ENCODE data around the gene DMBT1. TPM values are rescaled to one million over a fixed set of nuclear protein-coding genes. Genes with fewer than 3 reads are reported as not detected.

DMBT1 gene
- total RNA-seq, 1 donor from 2014 or later, result not detected

GRCh38 chr10:122689146-122689820 is 128.7 kb downstream of the DMBT1 start:
- Mint-ChIP-seq H3K27ac (ENCODE audit: unreplicated experiment) (no peak overlapping the region), H3K4me1 (ENCODE audit: low read depth, unreplicated experiment) (no peaks in the 10 kb centered on the region), H3K9me3 (ENCODE audit: unreplicated experiment) (peaks cover 1% of the 10 kb centered on the region), H3K4me3 (ENCODE audit: unreplicated experiment) (no peak overlapping the region), H3K36me3 (ENCODE audit: low read depth, unreplicated experiment) (no peaks in the 10 kb centered on the region), H3K27me3 (ENCODE audit: low read depth, unreplicated experiment) (peaks cover 19% of the 10 kb centered on the region)
- H3K9me3 ChIP-seq (ENCODE audit: insufficient read depth, low read depth, low read length), result peaks cover 5% of the 10 kb centered on the region
- H4K20me1 ChIP-seq (ENCODE audit: insufficient read depth, low read length), result no peaks in the 10 kb centered on the region
- no peak overlapping the region for H3K9ac ChIP-seq (ENCODE audit: low read length)
- no peak overlapping the region for H3K27ac ChIP-seq (ENCODE audit: low read depth, low read length)
- H3K4me2 ChIP-seq (ENCODE audit: low read length), result no peak overlapping the region
- no peak overlapping the region for H3K4me3 ChIP-seq (ENCODE audit: insufficient read depth, low read depth, low read length)
- H3K4me1 ChIP-seq (ENCODE audit: insufficient read depth, low read length), result no peaks in the 10 kb centered on the region
- no peaks in the 10 kb centered on the region for H3K79me2 ChIP-seq (ENCODE audit: insufficient read depth, low read length)
- H3K27me3 ChIP-seq (ENCODE audit: insufficient read depth, low read length), result no peaks in the 10 kb centered on the region
- no peak overlapping the region for H2AFZ ChIP-seq (ENCODE audit: low read depth, low read length)
- no peak for DNase-seq (ENCODE audit: low read depth)
- no peak for FAIRE-seq
- no peak for TF ChIP-seq EZH2 (IDR thresholded peaks at IDR 0.05; ENCODE audit: insufficient read depth, low read length)
- TF ChIP-seq, protein P1, sequence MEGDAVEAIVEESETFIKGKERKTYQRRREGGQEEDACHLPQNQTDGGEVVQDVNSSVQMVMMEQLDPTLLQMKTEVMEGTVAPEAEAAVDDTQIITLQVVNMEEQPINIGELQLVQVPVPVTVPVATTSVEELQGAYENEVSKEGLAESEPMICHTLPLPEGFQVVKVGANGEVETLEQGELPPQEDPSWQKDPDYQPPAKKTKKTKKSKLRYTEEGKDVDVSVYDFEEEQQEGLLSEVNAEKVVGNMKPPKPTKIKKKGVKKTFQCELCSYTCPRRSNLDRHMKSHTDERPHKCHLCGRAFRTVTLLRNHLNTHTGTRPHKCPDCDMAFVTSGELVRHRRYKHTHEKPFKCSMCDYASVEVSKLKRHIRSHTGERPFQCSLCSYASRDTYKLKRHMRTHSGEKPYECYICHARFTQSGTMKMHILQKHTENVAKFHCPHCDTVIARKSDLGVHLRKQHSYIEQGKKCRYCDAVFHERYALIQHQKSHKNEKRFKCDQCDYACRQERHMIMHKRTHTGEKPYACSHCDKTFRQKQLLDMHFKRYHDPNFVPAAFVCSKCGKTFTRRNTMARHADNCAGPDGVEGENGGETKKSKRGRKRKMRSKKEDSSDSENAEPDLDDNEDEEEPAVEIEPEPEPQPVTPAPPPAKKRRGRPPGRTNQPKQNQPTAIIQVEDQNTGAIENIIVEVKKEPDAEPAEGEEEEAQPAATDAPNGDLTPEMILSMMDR (IDR thresholded peaks at IDR 0.05; ENCODE audit: insufficient read depth, low read depth, low read length), result no peak
- H3K36me3 ChIP-seq (ENCODE audit: insufficient read depth, low read length), result no peaks in the 10 kb centered on the region

- H3K27ac Mint-ChIP-seq (ENCODE audit: unreplicated experiment), result no peak overlapping the region
- no peak overlapping the region for H3K4me3 Mint-ChIP-seq (ENCODE audit: unreplicated experiment)
- FAIRE-seq, result no peak
- H3K27ac ChIP-seq (ENCODE audit: low read depth, low read length), result no peak overlapping the region
- H3K36me3 Mint-ChIP-seq (ENCODE audit: low read depth, unreplicated experiment), result no peaks in the 10 kb centered on the region
- H3K9me3 Mint-ChIP-seq (ENCODE audit: unreplicated experiment), result no peaks in the 10 kb centered on the region
- no peak overlapping the region for H3K4me3 ChIP-seq (ENCODE audit: insufficient read depth, low read depth, low read length)
- no peaks in the 10 kb centered on the region for H3K79me2 ChIP-seq (ENCODE audit: insufficient read depth, low read length)
- peaks cover 21% of the 10 kb centered on the region for H3K27me3 Mint-ChIP-seq (ENCODE audit: low read depth, unreplicated experiment)
- no peaks in the 10 kb centered on the region for H3K4me1 ChIP-seq (ENCODE audit: insufficient read depth, low read length)
- no peaks in the 10 kb centered on the region for H3K27me3 ChIP-seq (ENCODE audit: insufficient read depth, low read length)
- no peak overlapping the region for H2AFZ ChIP-seq (ENCODE audit: low read depth, low read length)
- H3K4me2 ChIP-seq (ENCODE audit: low read length), result no peak overlapping the region
- no peaks in the 10 kb centered on the region for H4K20me1 ChIP-seq (ENCODE audit: insufficient read depth, low read length)
- no peaks in the 10 kb centered on the region for H3K4me1 Mint-ChIP-seq (ENCODE audit: low read depth, unreplicated experiment)
- H3K36me3 ChIP-seq (ENCODE audit: insufficient read depth, low read length), result no peaks in the 10 kb centered on the region
- TF ChIP-seq EZH2 (IDR thresholded peaks at IDR 0.05; ENCODE audit: insufficient read depth, low read length), result no peak
- TF ChIP-seq, protein P1 (IDR thresholded peaks at IDR 0.05; ENCODE audit: insufficient read depth, low read depth, low read length), result no peak
- no peak for DNase-seq (ENCODE audit: low read depth)
- no peak overlapping the region for H3K9ac ChIP-seq (ENCODE audit: low read length)
- no peaks in the 10 kb centered on the region for H3K9me3 ChIP-seq (ENCODE audit: insufficient read depth, low read depth, low read length)
Observed at GRCh38 chr10:122692744-122693143, 132.2 kb downstream of the DMBT1 start.

Other genes with a start within 250 kb of the DMBT1 start
- 30.9 and 31.7 TPM in 2 replicates for gene PLEKHA1, start 186.0 kb upstream of the DMBT1 start, total RNA-seq
- gene ARMS2, start 106.1 kb upstream of the DMBT1 start, total RNA-seq, result not detected in 2 replicates
- gene HTRA1, start 99.2 kb upstream of the DMBT1 start, total RNA-seq, result 34.9 and 89.8 TPM in 2 replicates
- gene C10orf120, start 139.1 kb downstream of the DMBT1 start, total RNA-seq, result not detected in 2 replicates